Measurements from ENCODE around the gene MAPK1.
"Not testable (repeated sequence)": the region's sequence is repeated elsewhere in the genome, so short reads cannot be mapped to it uniquely, and the experiment has no call there.

Gene MAPK1

GRCh38 chr22:21862386-21863245 lies 4.8 kb downstream of the MAPK1 start:
- Mint-ChIP-seq H3K27me3 (no peaks in the 10 kb centered on the region), H3K27ac (peak overlapping the region; percentile 24), H3K4me1 (ENCODE audit: low read depth) (peaks cover 75% of the 10 kb centered on the region), H3K9me3 (ENCODE audit: low read depth) (no peaks in the 10 kb centered on the region), H3K36me3 (peaks cover 3% of the 10 kb centered on the region), H3K4me3 (peak overlapping the region; percentile 60)

- no peaks in the 10 kb centered on the region for H3K9me3 Mint-ChIP-seq (ENCODE audit: low read depth)
These were observed 5.6 kb downstream of the MAPK1 start for GRCh38 chr22:21861851-21862250.

GRCh38 chr22:21861264-21861848 lies 6.1 kb downstream of the MAPK1 start:
- H3K27me3 Mint-ChIP-seq: no peaks in the 10 kb centered on the region
- no peaks in the 10 kb centered on the region for H3K9me3 Mint-ChIP-seq (ENCODE audit: low read depth)
- peak overlapping the region; percentile 36 for H3K27ac Mint-ChIP-seq
- peaks cover 87% of the 10 kb centered on the region for H3K4me1 Mint-ChIP-seq (ENCODE audit: low read depth)
- H3K4me3 Mint-ChIP-seq: peak overlapping the region; percentile 21
- H3K36me3 Mint-ChIP-seq: peaks cover 3% of the 10 kb centered on the region

More at GRCh38 chr22:21861851-21862250, 5.6 kb downstream of the MAPK1 start:
- Mint-ChIP-seq H3K36me3 (peaks cover 3% of the 10 kb centered on the region), H3K27ac (no peak overlapping the region), H3K27me3 (no peaks in the 10 kb centered on the region), H3K4me3 (peak overlapping the region; percentile 21), H3K4me1 (ENCODE audit: low read depth) (peaks cover 82% of the 10 kb centered on the region)

GRCh38 chr22:21860491-21861039 lies 6.9 kb downstream of the MAPK1 start:
- H3K4me3 Mint-ChIP-seq: no peak overlapping the region

GRCh38 chr22:21858025-21858764 lies 9.2 kb downstream of the MAPK1 start:
- H3K27ac Mint-ChIP-seq: no peak overlapping the region
- H3K4me3 Mint-ChIP-seq: no peak overlapping the region
- no peaks in the 10 kb centered on the region for H3K9me3 Mint-ChIP-seq (ENCODE audit: low read depth)
- H3K4me1 Mint-ChIP-seq (ENCODE audit: low read depth): peaks cover 88% of the 10 kb centered on the region
- H3K36me3 Mint-ChIP-seq: peaks cover 5% of the 10 kb centered on the region
- no peaks in the 10 kb centered on the region for H3K27me3 Mint-ChIP-seq

More at GRCh38 chr22:21860491-21861039, 6.9 kb downstream of the MAPK1 start:
- Mint-ChIP-seq H3K36me3 (peaks cover 3% of the 10 kb centered on the region), H3K4me1 (ENCODE audit: low read depth) (peaks cover 90% of the 10 kb centered on the region), H3K27me3 (no peaks in the 10 kb centered on the region), H3K27ac (peak overlapping the region; percentile 31), H3K9me3 (ENCODE audit: low read depth) (no peaks in the 10 kb centered on the region)

- Mint-ChIP-seq H3K4me1 (ENCODE audit: low read depth) (peaks cover 87% of the 10 kb centered on the region), H3K27me3 (no peaks in the 10 kb centered on the region), H3K36me3 (peaks cover 2% of the 10 kb centered on the region), H3K9me3 (ENCODE audit: low read depth) (no peaks in the 10 kb centered on the region), H3K27ac (no peak overlapping the region), H3K4me3 (peak overlapping the region; percentile 5)
These were observed 9.9 kb downstream of the MAPK1 start for GRCh38 chr22:21857481-21857914.

GRCh38 chr22:21856868-21857267 lies 10.6 kb downstream of the MAPK1 start:
- H3K36me3 Mint-ChIP-seq: peaks cover 2% of the 10 kb centered on the region
- peaks cover 87% of the 10 kb centered on the region for H3K4me1 Mint-ChIP-seq (ENCODE audit: low read depth)
- H3K4me3 Mint-ChIP-seq: no peak overlapping the region
- H3K9me3 Mint-ChIP-seq (ENCODE audit: low read depth): no peaks in the 10 kb centered on the region
- no peak overlapping the region for H3K27ac Mint-ChIP-seq
- H3K27me3 Mint-ChIP-seq: no peaks in the 10 kb centered on the region

GRCh38 chr22:21856197-21856596 lies 11.2 kb downstream of the MAPK1 start:
- H3K27me3 Mint-ChIP-seq: no peaks in the 10 kb centered on the region
- no peak overlapping the region for H3K27ac Mint-ChIP-seq
- H3K4me1 Mint-ChIP-seq (ENCODE audit: low read depth): peaks cover 84% of the 10 kb centered on the region

GRCh38 chr22:21855676-21856075 lies 11.8 kb downstream of the MAPK1 start:
- H3K4me3 Mint-ChIP-seq: no peak overlapping the region
- H3K4me1 Mint-ChIP-seq (ENCODE audit: low read depth): peaks cover 84% of the 10 kb centered on the region
- H3K36me3 Mint-ChIP-seq: peaks cover 2% of the 10 kb centered on the region
- peak overlapping the region; percentile 55 for H3K27ac Mint-ChIP-seq
- no peaks in the 10 kb centered on the region for H3K27me3 Mint-ChIP-seq
- H3K9me3 Mint-ChIP-seq (ENCODE audit: low read depth): no peaks in the 10 kb centered on the region

More at GRCh38 chr22:21856197-21856596, 11.2 kb downstream of the MAPK1 start:
- peak overlapping the region; percentile 46 for H3K4me3 Mint-ChIP-seq
- peaks cover 2% of the 10 kb centered on the region for H3K36me3 Mint-ChIP-seq
- H3K9me3 Mint-ChIP-seq (ENCODE audit: low read depth): no peaks in the 10 kb centered on the region

- H3K36me3 Mint-ChIP-seq: peaks cover 10% of the 10 kb centered on the region
- no peaks in the 10 kb centered on the region for H3K9me3 Mint-ChIP-seq (ENCODE audit: low read depth)
These were observed 16.8 kb downstream of the MAPK1 start for GRCh38 chr22:21850660-21851059.

GRCh38 chr22:21849489-21849888 lies 18.0 kb downstream of the MAPK1 start:
- Mint-ChIP-seq H3K36me3 (peaks cover 11% of the 10 kb centered on the region), H3K9me3 (ENCODE audit: low read depth) (no peaks in the 10 kb centered on the region), H3K27me3 (no peaks in the 10 kb centered on the region), H3K27ac (peak overlapping the region; percentile 34), H3K4me3 (no peak overlapping the region), H3K4me1 (ENCODE audit: low read depth) (peaks cover 68% of the 10 kb centered on the region)

More at GRCh38 chr22:21850660-21851059, 16.8 kb downstream of the MAPK1 start:
- peaks cover 73% of the 10 kb centered on the region for H3K4me1 Mint-ChIP-seq (ENCODE audit: low read depth)
- H3K27me3 Mint-ChIP-seq: no peaks in the 10 kb centered on the region
- no peak overlapping the region for H3K4me3 Mint-ChIP-seq
- no peak overlapping the region for H3K27ac Mint-ChIP-seq

GRCh38 chr22:21848057-21848456 lies 19.4 kb downstream of the MAPK1 start:
- not testable (repeated sequence) for H3K27ac Mint-ChIP-seq, H3K4me3 Mint-ChIP-seq
- peaks cover 72% of the 10 kb centered on the region for H3K4me1 Mint-ChIP-seq (ENCODE audit: low read depth)

GRCh38 chr22:21845558-21846453 lies 21.6 kb downstream of the MAPK1 start:
- peaks cover 70% of the 10 kb centered on the region for H3K4me1 Mint-ChIP-seq (ENCODE audit: low read depth)
- no peak overlapping the region for H3K4me3 Mint-ChIP-seq
- peak overlapping the region; percentile 36 for H3K27ac Mint-ChIP-seq
- no peaks in the 10 kb centered on the region for H3K9me3 Mint-ChIP-seq (ENCODE audit: low read depth)
- H3K36me3 Mint-ChIP-seq: peaks cover 8% of the 10 kb centered on the region
- no peaks in the 10 kb centered on the region for H3K27me3 Mint-ChIP-seq

More at GRCh38 chr22:21848057-21848456, 19.4 kb downstream of the MAPK1 start:
- not testable (repeated sequence) for H3K27me3 Mint-ChIP-seq; H3K36me3 Mint-ChIP-seq; H3K9me3 Mint-ChIP-seq (ENCODE audit: low read depth)

GRCh38 chr22:21842946-21843345 lies 24.5 kb downstream of the MAPK1 start:
- H3K36me3 Mint-ChIP-seq: peaks cover 4% of the 10 kb centered on the region
- H3K4me1 Mint-ChIP-seq (ENCODE audit: low read depth): peaks cover 59% of the 10 kb centered on the region
- H3K27ac Mint-ChIP-seq: no peak overlapping the region
- H3K4me3 Mint-ChIP-seq: no peak overlapping the region
- no peaks in the 10 kb centered on the region for H3K27me3 Mint-ChIP-seq
- no peaks in the 10 kb centered on the region for H3K9me3 Mint-ChIP-seq (ENCODE audit: low read depth)

Data from activated naive CD8-positive, alpha-beta T cell (primary cell).